H1 (cell line): Measurements from ENCODE around the gene SMAD6. TPM values are rescaled to one million over a fixed set of nuclear protein-coding genes. Genes with fewer than 3 reads are reported as not detected.

ENCODE experiments used
- EZH2 ChIP-seq: fragments of 200-600 bp; sonication (generic); IDR thresholded peaks from 2 replicates; pipeline ENCODE4 v1.7.1; 2012; ENCODE audit warnings: low read depth, mild to moderate bottlenecking, moderate library complexity, low read length, inconsistent platforms; ENCODE audit not compliant: severe bottlenecking
- SIX5 ChIP-seq: IDR thresholded peaks from 2 replicates; pipeline ENCODE4 v1.6.1; 2011; ENCODE audit warnings: mild to moderate bottlenecking, low read depth, low read length
- polyA plus RNA-seq, 7 experiments: library from polyadenylated mRNA; depleted of rRNA in 3 of 7; stranded (reverse) in 5 of 7; unstranded in 2 of 7; fragments of >200 nt in 5 of 7; fragments of 200-250 nt in 2 of 7; gene quantifications; 1 replicate in 5 of 7; 2 replicates in 1 of 7; 4 replicates in 1 of 7; pipeline versions ENCODE4 v1.2.1 to v1.2.3, GENCODE V29; 2011 to 2013; ENCODE audit warnings: missing spikeins in 2 of 7, mixed read lengths in 2 of 7
- total RNA-seq: library from RNA; stranded (reverse); fragmentation: NEBNext Ultra II Directional; extraction: Animal tissue kit (Norgen Biotek cat#: 25700); gene quantifications from 2 replicates; pipeline ENCODE4 v1.2.1, GENCODE V29; 2021
- TF ChIP-seq, protein P1 (sequence below): IDR thresholded peaks from 2 replicates; pipeline ENCODE4 v1.6.1; 2012; ENCODE audit warnings: inconsistent platforms

Gene SMAD6
- total and polyA plus RNA-seq, 2 of the 8 experiments (the other 6 are each of a cell fraction or from before 2014, with no cell fraction given) = 1.8 to 7.0 TPM

DNA sequence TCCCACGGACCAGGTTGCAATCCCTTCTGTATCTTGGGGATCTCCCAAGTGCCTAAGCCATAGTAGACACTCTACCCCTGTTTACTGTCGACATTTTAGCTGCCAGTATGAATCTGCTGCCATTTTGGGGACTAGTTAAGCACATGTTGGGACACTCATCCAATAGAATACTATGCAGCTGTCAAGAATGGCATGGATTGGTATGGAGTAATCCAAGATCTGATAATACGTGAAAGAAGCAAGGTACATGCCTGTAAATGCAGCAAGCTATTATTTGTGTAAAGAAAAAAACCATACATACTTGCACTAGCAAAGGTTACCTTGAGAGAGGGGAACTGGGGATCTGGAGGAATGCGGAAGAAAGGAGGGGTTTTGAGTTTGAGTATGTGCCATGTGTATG lies 129.3 kb downstream of the SMAD6 start (continued):
- TF ChIP-seq, protein P1, sequence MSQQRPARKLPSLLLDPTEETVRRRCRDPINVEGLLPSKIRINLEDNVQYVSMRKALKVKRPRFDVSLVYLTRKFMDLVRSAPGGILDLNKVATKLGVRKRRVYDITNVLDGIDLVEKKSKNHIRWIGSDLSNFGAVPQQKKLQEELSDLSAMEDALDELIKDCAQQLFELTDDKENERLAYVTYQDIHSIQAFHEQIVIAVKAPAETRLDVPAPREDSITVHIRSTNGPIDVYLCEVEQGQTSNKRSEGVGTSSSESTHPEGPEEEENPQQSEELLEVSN = no peak
- TF ChIP-seq SIX5 (no peak), EZH2 (no peak)
